HL-60 (cell line): ENCODE results near the gene SPACA6.

Experiments used
- CTCF ChIP-seq: IDR thresholded peaks from one replicate; pipeline ENCODE4 v1.5.1; 2011; ENCODE audit warnings: low read length, control low read depth, inconsistent platforms; ENCODE audit not compliant: insufficient read depth
- POLR2AphosphoS5 ChIP-seq: IDR thresholded peaks from 2 replicates; pipeline ENCODE4 v1.6.1; 2012; ENCODE audit warnings: low read depth
- REST ChIP-seq: IDR thresholded peaks from 2 replicates; pipeline ENCODE4 v1.6.1; 2012; ENCODE audit warnings: low read depth; ENCODE audit not compliant: insufficient replicate concordance
- SPI1 ChIP-seq: IDR thresholded peaks from 2 replicates; pipeline ENCODE4 v1.6.1; 2012; ENCODE audit warnings: low read depth, mild to moderate bottlenecking, borderline replicate concordance

GRCh38 chr19:51654783-51655182, 38.3 kb upstream of the SPACA6 start:
- TF ChIP-seq REST: no peak
- no peak for TF ChIP-seq POLR2AphosphoS5
- TF ChIP-seq CTCF: no peak
- TF ChIP-seq SPI1: no peak
